ENCODE data around the gene IVD.
A peak's percentile ranks its signal among the peaks of the same experiment; 100 is the strongest.
"Not testable (repeated sequence)": the region's sequence is repeated elsewhere in the genome, so short reads cannot be mapped to it uniquely, and the experiment has no call there.

Gene IVD

GRCh38 chr15:40452296-40453090 lies 46.9 kb downstream of the IVD start:
- H3K4me3 ChIP-seq (replicated peaks; ENCODE audit: low read depth, low read length): no peak overlapping the region
- DNase-seq (ENCODE audit: low read depth): no peak
- no peak for TF ChIP-seq CTCF (IDR thresholded peaks at IDR 0.05; ENCODE audit: low read length, missing control alignments)

GRCh38 chr15:40453941-40454340 lies 48.3 kb downstream of the IVD start:
- not testable (repeated sequence) for DNase-seq (ENCODE audit: low read depth); H3K4me3 ChIP-seq (replicated peaks; ENCODE audit: low read depth, low read length)

GRCh38 chr15:40454904-40455391 lies 49.4 kb downstream of the IVD start:
- peak; percentile 42 for DNase-seq (ENCODE audit: low read depth)
- H3K4me3 ChIP-seq (replicated peaks; ENCODE audit: low read depth, low read length): no peak overlapping the region
- TF ChIP-seq CTCF (IDR thresholded peaks at IDR 0.05; ENCODE audit: low read length, missing control alignments): no peak

GRCh38 chr15:40456299-40456712 lies 50.7 kb downstream of the IVD start:
- no peak for TF ChIP-seq CTCF (IDR thresholded peaks at IDR 0.05; ENCODE audit: low read length, missing control alignments)
- DNase-seq (ENCODE audit: low read depth): no peak
- no peak overlapping the region for H3K4me3 ChIP-seq (replicated peaks; ENCODE audit: low read depth, low read length)

GRCh38 chr15:40456738-40457137 lies 51.1 kb downstream of the IVD start:
- no peak overlapping the region for H3K4me3 ChIP-seq (replicated peaks; ENCODE audit: low read depth, low read length)
- TF ChIP-seq CTCF (IDR thresholded peaks at IDR 0.05; ENCODE audit: low read length, missing control alignments): no peak
- DNase-seq (ENCODE audit: low read depth): no peak

GRCh38 chr15:40458495-40459371 lies 53.1 kb downstream of the IVD start:
- no peak for TF ChIP-seq CTCF (IDR thresholded peaks at IDR 0.05; ENCODE audit: low read length, missing control alignments)
- H3K4me3 ChIP-seq (replicated peaks; ENCODE audit: low read depth, low read length): no peak overlapping the region
- DNase-seq (ENCODE audit: low read depth): no peak

GRCh38 chr15:40459391-40460015 lies 53.9 kb downstream of the IVD start:
- DNase-seq (ENCODE audit: low read depth): no peak
- H3K4me3 ChIP-seq (replicated peaks; ENCODE audit: low read depth, low read length): no peak overlapping the region
- TF ChIP-seq CTCF (IDR thresholded peaks at IDR 0.05; ENCODE audit: low read length, missing control alignments): no peak
